HG03139 (cell line): ENCODE data around the gene GSK3A.

Source experiments
- ATAC-seq: cut with Tn5 transposase; IDR thresholded peaks from one replicate; pipeline ENCODE4 v1.9.1; 2021; ENCODE audit not compliant: unreplicated experiment

GSK3A gene

GRCh38 chr19:42201489-42202289, 40.7 kb downstream of the GSK3A start:
- no peak for ATAC-seq

- no peak for ATAC-seq
These were observed 42.2 kb downstream of the GSK3A start for GRCh38 chr19:42200116-42200715.

- ATAC-seq, result peak; percentile 33
These were observed 42.8 kb downstream of the GSK3A start for GRCh38 chr19:42199440-42200115.

GRCh38 chr19:42198676-42199439, 43.5 kb downstream of the GSK3A start:
- ATAC-seq, result peak; percentile 49

GRCh38 chr19:42197375-42197817, 45.0 kb downstream of the GSK3A start:
- ATAC-seq, result no peak

GRCh38 chr19:42196011-42197001, 46.1 kb downstream of the GSK3A start:
- no peak for ATAC-seq

- ATAC-seq, result no peak
These were observed 48.7 kb downstream of the GSK3A start for GRCh38 chr19:42193706-42194105.

- no peak for ATAC-seq
These were observed 49.1 kb downstream of the GSK3A start for GRCh38 chr19:42193294-42193693.

GRCh38 chr19:42191855-42192254, 50.5 kb downstream of the GSK3A start:
- no peak for ATAC-seq

GRCh38 chr19:42191330-42191729, 51.1 kb downstream of the GSK3A start:
- ATAC-seq, result no peak

- no peak for ATAC-seq
These were observed 53.3 kb downstream of the GSK3A start for GRCh38 chr19:42189133-42189532.

- no peak for ATAC-seq
These were observed 53.7 kb downstream of the GSK3A start for GRCh38 chr19:42188665-42189064.

GRCh38 chr19:42185277-42185676, 57.1 kb downstream of the GSK3A start:
- ATAC-seq, result no peak

- ATAC-seq, result no peak
These were observed 58.0 kb downstream of the GSK3A start for GRCh38 chr19:42184401-42184861.
